Glutamatergic neuron (in vitro differentiated cells): ENCODE data around the gene TCP11. TPM values are rescaled to one million over a fixed set of nuclear protein-coding genes. Genes with fewer than 3 reads are reported as not detected.

Experiments
- DNase-seq: peaks from one replicate; pipeline ENCODE4 v3.0.0; 2022
- H3K27ac Mint-ChIP-seq: one replicate; pipeline ENCODE4 v1.8.0; 2020; ENCODE audit warnings: mild to moderate bottlenecking, mixed read lengths, inconsistent platforms; ENCODE audit not compliant: unreplicated experiment
- H3K27me3 Mint-ChIP-seq: one replicate; pipeline ENCODE4 v1.8.0; 2020; ENCODE audit warnings: mild to moderate bottlenecking, moderate library complexity, mixed read lengths, inconsistent platforms; ENCODE audit not compliant: unreplicated experiment
- H3K36me3 Mint-ChIP-seq: one replicate; pipeline ENCODE4 v1.8.0; 2020; ENCODE audit warnings: mild to moderate bottlenecking, mixed read lengths, inconsistent platforms; ENCODE audit not compliant: unreplicated experiment
- H3K4me1 Mint-ChIP-seq: one replicate; pipeline ENCODE4 v1.8.0; 2020; ENCODE audit warnings: mild to moderate bottlenecking, low read depth, mixed read lengths, inconsistent platforms; ENCODE audit not compliant: unreplicated experiment
- H3K4me3 Mint-ChIP-seq: one replicate; pipeline ENCODE4 v1.8.0; 2020; ENCODE audit warnings: mild to moderate bottlenecking, mixed read lengths, inconsistent platforms; ENCODE audit not compliant: unreplicated experiment
- H3K9me3 Mint-ChIP-seq: one replicate; pipeline ENCODE4 v1.8.0; 2020; ENCODE audit warnings: mild to moderate bottlenecking, moderate library complexity, mixed read lengths, inconsistent platforms; ENCODE audit not compliant: unreplicated experiment
- CTCF ChIP-seq: fragments of 200-600 bp; sonication (generic); IDR thresholded peaks from one replicate; pipeline ENCODE4 v1.5.0; 2021; ENCODE audit not compliant: partially characterized antibody, unreplicated experiment
- total RNA-seq: library from RNA; stranded (reverse); fragmentation: NEBNext Ultra II Directional; extraction: Animal tissue kit (Norgen Biotek cat#: 25700); gene quantifications from one replicate; pipeline ENCODE4 v1.2.1, GENCODE V29; 2021; ENCODE audit not compliant: unreplicated experiment

The TCP11 gene
- total RNA-seq, 1 donor from 2014 or later: not detected

DNA sequence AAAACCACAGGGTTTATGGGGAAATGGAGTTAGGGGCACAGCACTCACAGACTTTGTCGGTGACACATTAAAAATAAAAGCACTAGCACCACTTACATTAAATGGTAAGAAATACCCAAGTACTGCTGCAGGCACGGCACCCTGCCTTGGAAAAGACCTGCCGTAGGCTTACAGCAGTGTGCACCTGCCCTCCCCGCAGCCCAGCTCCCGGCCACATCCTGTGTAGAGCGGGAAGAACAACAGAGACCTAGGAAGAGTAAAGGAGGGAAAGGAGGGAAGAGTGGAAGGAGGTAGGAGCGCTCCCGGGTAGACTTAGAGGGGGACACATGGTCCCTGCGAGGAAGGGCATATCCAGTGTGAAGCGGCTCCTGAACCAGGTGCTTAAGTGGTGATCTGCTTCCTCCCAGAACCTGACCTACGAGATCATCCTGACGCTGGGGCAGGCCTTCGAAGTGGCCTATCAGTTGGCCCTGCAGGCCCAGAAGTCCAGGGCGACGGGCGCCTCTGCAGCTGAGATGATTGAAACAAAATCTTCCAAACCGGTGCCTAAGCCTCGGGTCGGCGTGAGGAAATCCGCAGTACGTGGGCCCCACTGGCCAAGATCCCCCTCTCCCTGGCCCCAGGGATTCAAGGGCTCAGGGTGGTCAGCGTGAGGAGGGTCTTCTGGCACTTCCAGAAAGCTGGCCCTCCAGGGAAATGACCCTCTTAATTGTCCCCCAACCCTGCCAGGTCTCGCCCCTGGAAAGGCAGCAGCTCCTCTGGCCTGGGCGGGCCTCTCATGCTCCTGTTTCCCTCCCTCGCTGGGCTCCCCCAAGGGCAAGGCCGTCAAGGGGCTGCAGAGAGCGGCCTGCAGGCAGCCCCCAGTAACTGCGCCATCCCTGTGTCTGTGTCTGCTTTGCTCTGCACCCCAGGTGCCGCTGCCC, 55.5 kb downstream of the TCP11 start:
- Mint-ChIP-seq H3K36me3 (no peaks in the 10 kb centered on the region), H3K4me3 (no peak overlapping the region), H3K27me3 (peaks cover 8% of the 10 kb centered on the region), H3K4me1 (peaks cover 20% of the 10 kb centered on the region), H3K27ac (no peak overlapping the region), H3K9me3 (peaks cover 4% of the 10 kb centered on the region)
- no peak for TF ChIP-seq CTCF
- no peak for DNase-seq

- Mint-ChIP-seq H3K36me3 (no peaks in the 10 kb centered on the region), H3K4me3 (no peak overlapping the region), H3K27ac (no peak overlapping the region), H3K9me3 (peaks cover 4% of the 10 kb centered on the region), H3K4me1 (peaks cover 13% of the 10 kb centered on the region), H3K27me3 (peaks cover 8% of the 10 kb centered on the region)
- DNase-seq: no peak
- TF ChIP-seq CTCF: no peak
Measured at GRCh38 chr6:35084511-35085203, 56.5 kb downstream of the TCP11 start.

GRCh38 chr6:35084041-35084491, 57.1 kb downstream of the TCP11 start:
- H3K27me3 Mint-ChIP-seq: peaks cover 8% of the 10 kb centered on the region
- no peak for TF ChIP-seq CTCF
- no peak overlapping the region for H3K4me3 Mint-ChIP-seq
- no peak for DNase-seq
- no peaks in the 10 kb centered on the region for H3K36me3 Mint-ChIP-seq
- peak overlapping the region; percentile 17 for H3K27ac Mint-ChIP-seq
- peaks cover 1% of the 10 kb centered on the region for H3K9me3 Mint-ChIP-seq
- H3K4me1 Mint-ChIP-seq: peaks cover 13% of the 10 kb centered on the region

DNA sequence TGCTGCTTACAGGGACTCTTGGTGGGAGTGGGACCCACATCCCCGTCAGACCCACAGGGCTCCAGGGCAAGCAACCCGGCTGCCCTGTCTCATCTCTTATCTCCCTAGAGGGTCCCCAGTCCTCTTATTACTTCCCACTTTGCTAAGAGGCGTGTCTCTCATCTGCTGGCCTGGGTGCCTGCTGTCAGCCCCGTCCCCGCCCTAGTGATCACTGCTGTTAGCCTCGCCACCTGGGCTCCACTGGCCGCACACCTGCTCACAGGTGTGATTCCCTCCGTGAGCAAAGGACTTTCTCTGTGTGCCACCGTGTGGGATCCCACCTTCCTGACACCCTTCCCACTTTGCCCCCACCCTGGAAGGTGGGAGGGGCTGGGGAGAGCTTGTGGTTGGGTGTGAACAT, 57.6 kb downstream of the TCP11 start:
- H3K27me3 Mint-ChIP-seq: peaks cover 7% of the 10 kb centered on the region
- peaks cover 1% of the 10 kb centered on the region for H3K9me3 Mint-ChIP-seq
- peaks cover 13% of the 10 kb centered on the region for H3K4me1 Mint-ChIP-seq
- DNase-seq: no peak
- H3K4me3 Mint-ChIP-seq: peak overlapping the region; percentile 20
- no peaks in the 10 kb centered on the region for H3K36me3 Mint-ChIP-seq
- peak overlapping the region; percentile 17 for H3K27ac Mint-ChIP-seq
- no peak for TF ChIP-seq CTCF
